Esophagus (tissue), 2 donors: ENCODE measurements around the gene RAB11FIP3. TPM values are rescaled to one million over a fixed set of nuclear protein-coding genes. Genes with fewer than 3 reads are reported as not detected.
"Not testable (repeated sequence)": the region's sequence is repeated elsewhere in the genome, so short reads cannot be mapped to it uniquely, and the experiment has no call there.

Experiments
- H3K27ac ChIP-seq, 2 donors: one replicate each; pipeline ENCODE4 v1.5.1; 2013; ENCODE audit warnings: low read depth in 2 of 2, mild to moderate bottlenecking in 2 of 2, inconsistent platforms in 1 of 2, low read length in 1 of 2, moderate library complexity in 1 of 2
- H3K27me3 ChIP-seq, 2 donors: one replicate each; pipeline ENCODE4 v1.6.1; 2013; ENCODE audit warnings: low read length in 2 of 2, control low read depth in 1 of 2, mild to moderate bottlenecking in 1 of 2; ENCODE audit not compliant: insufficient read depth in 2 of 2, control insufficient read depth in 1 of 2
- H3K36me3 ChIP-seq, 2 donors: one replicate each; pipeline ENCODE4 v1.6.1; 2013; ENCODE audit warnings: low read length in 1 of 2; ENCODE audit not compliant: control insufficient read depth in 2 of 2, insufficient read depth in 2 of 2
- H3K4me1 ChIP-seq, 2 donors: one replicate each; pipeline ENCODE4 v1.6.1; 2013; ENCODE audit warnings: low read length in 1 of 2; ENCODE audit not compliant: control insufficient read depth in 2 of 2, insufficient read depth in 2 of 2
- H3K4me3 ChIP-seq, 2 donors: one replicate each; pipeline ENCODE4 v1.5.1; 2013; ENCODE audit warnings: low read length in 2 of 2, mild to moderate bottlenecking in 2 of 2, low read depth in 1 of 2, moderate library complexity in 1 of 2
- H3K9me3 ChIP-seq, 2 donors: one replicate each; pipeline ENCODE4 v1.6.1; 2013; ENCODE audit warnings: mild to moderate bottlenecking in 2 of 2, low read depth in 1 of 2, low read length in 1 of 2, moderate library complexity in 1 of 2; ENCODE audit not compliant: control insufficient read depth in 2 of 2, insufficient read depth in 1 of 2
- WGBS, 2 donors: extraction: QIAGEN DNeasy Blood & Tissue Kit; methylation state at CpG; one replicate each; pipeline ENCODE4 v1.1.7; 2013; 5-methylcytosine and 5-hydroxymethylcytosine counted together
- polyA plus RNA-seq, 2 donors: library from polyadenylated mRNA; stranded (reverse); fragments of 200-250 nt; gene quantifications; one replicate each; pipeline ENCODE4 v1.2.3, GENCODE V29; 2013
- donor health status: healthy with polysubstance abuse.
- donor health status: Bipolar disorder and iron deficiency.

Gene RAB11FIP3
- polyA plus RNA-seq, 2 donors: 9.1 to 10.6 TPM

GRCh38 chr16:499924-500323, 74.5 kb downstream of the RAB11FIP3 start:
- Histone ChIP-seq H3K9me3 (no peaks in the 10 kb centered on the region), H3K4me1 (no peaks in the 10 kb centered on the region), H3K27ac (no peak overlapping the region), H3K36me3 (peaks cover 3 to 5% of the 10 kb centered on the region in 2 donors), H3K27me3 (no peaks in the 10 kb centered on the region), H3K4me3 (no peak overlapping the region)
- 86 to 89% methylated on average over 12 of the region's 12 CpGs for WGBS, 2 donors

GRCh38 chr16:500709-501108, 75.3 kb downstream of the RAB11FIP3 start:
- H3K27me3 ChIP-seq: no peaks in the 10 kb centered on the region
- no peaks in the 10 kb centered on the region for H3K9me3 ChIP-seq
- no peak overlapping the region for H3K27ac ChIP-seq
- H3K36me3 ChIP-seq: peaks cover 3 to 5% of the 10 kb centered on the region in 2 donors
- WGBS, 2 donors: 82 to 87% methylated on average over 12 of the region's 12 CpGs
- H3K4me1 ChIP-seq: no peaks in the 10 kb centered on the region
- no peak overlapping the region for H3K4me3 ChIP-seq

- Histone ChIP-seq H3K27me3 (no peaks in the 10 kb centered on the region), H3K27ac (no peak overlapping the region), H3K36me3 (peaks cover 0 to 3% of the 10 kb centered on the region in 2 donors), H3K4me1 (no peaks in the 10 kb centered on the region), H3K4me3 (no peak overlapping the region), H3K9me3 (no peaks in the 10 kb centered on the region)
- 66 to 71% methylated on average over 22 of the region's 22 CpGs for WGBS, 2 donors
These were observed 76.9 kb downstream of the RAB11FIP3 start for GRCh38 chr16:502179-502943.

- H3K27ac ChIP-seq: no peak overlapping the region
- no peaks in the 10 kb centered on the region for H3K9me3 ChIP-seq
- no peaks in the 10 kb centered on the region for H3K4me1 ChIP-seq
- peaks cover 0 to 3% of the 10 kb centered on the region in 2 donors for H3K36me3 ChIP-seq
- no peaks in the 10 kb centered on the region for H3K27me3 ChIP-seq
- WGBS, 2 donors: 92 to 94% methylated on average over 23 of the region's 23 CpGs
- H3K4me3 ChIP-seq: no peak overlapping the region
These were observed 78.0 kb downstream of the RAB11FIP3 start for GRCh38 chr16:503150-504071.

- 90 to 91% methylated on average over 33 of the region's 33 CpGs for whole genome bisulfite sequencing, 2 donors
- H3K4me1 ChIP-seq: no peaks in the 10 kb centered on the region
These were observed 80.2 kb downstream of the RAB11FIP3 start for GRCh38 chr16:505479-506245.

GRCh38 chr16:506246-506546, 80.7 kb downstream of the RAB11FIP3 start:
- 94 to 95% methylated on average over 7 of the region's 7 CpGs for WGBS, 2 donors
- H3K27me3 ChIP-seq: no peaks in the 10 kb centered on the region
- no peak overlapping the region for H3K4me3 ChIP-seq
- no peak overlapping the region for H3K27ac ChIP-seq
- H3K36me3 ChIP-seq: no peaks in the 10 kb centered on the region
- no peaks in the 10 kb centered on the region for H3K9me3 ChIP-seq
- H3K4me1 ChIP-seq: no peaks in the 10 kb centered on the region

More at GRCh38 chr16:505479-506245, 80.2 kb downstream of the RAB11FIP3 start:
- no peaks in the 10 kb centered on the region for H3K9me3 ChIP-seq
- H3K27me3 ChIP-seq: no peaks in the 10 kb centered on the region
- H3K36me3 ChIP-seq: no peaks in the 10 kb centered on the region
- no peak overlapping the region for H3K27ac ChIP-seq
- no peak overlapping the region for H3K4me3 ChIP-seq

- not testable (repeated sequence) for H3K4me1 ChIP-seq, H3K27ac ChIP-seq, H3K36me3 ChIP-seq, H3K27me3 ChIP-seq, H3K4me3 ChIP-seq, H3K9me3 ChIP-seq
- 88% methylated on average over 14 of the region's 14 CpGs for WGBS, 2 donors
These were observed 82.1 kb downstream of the RAB11FIP3 start for GRCh38 chr16:507527-507926.

GRCh38 chr16:507996-508395, 82.5 kb downstream of the RAB11FIP3 start:
- no peaks in the 10 kb centered on the region for H3K27me3 ChIP-seq
- 88 to 93% methylated on average over 6 of the region's 6 CpGs for WGBS, 2 donors
- H3K9me3 ChIP-seq: no peaks in the 10 kb centered on the region
- H3K4me1 ChIP-seq: no peaks in the 10 kb centered on the region
- H3K4me3 ChIP-seq: no peak overlapping the region
- no peaks in the 10 kb centered on the region for H3K36me3 ChIP-seq
- H3K27ac ChIP-seq: no peak overlapping the region

GRCh38 chr16:508884-509736, 83.7 kb downstream of the RAB11FIP3 start:
- Histone ChIP-seq H3K36me3 (no peaks in the 10 kb centered on the region), H3K27ac (no peak overlapping the region), H3K4me3 (no peak overlapping the region), H3K9me3 (no peaks in the 10 kb centered on the region), H3K4me1 (no peaks in the 10 kb centered on the region), H3K27me3 (no peaks in the 10 kb centered on the region)
- WGBS, 2 donors: 79 to 88% methylated on average over 18 of the region's 18 CpGs
